Stimulated activated CD8-positive, alpha-beta memory T cell treated with anti-CD3 and anti-CD28 coated beads, Interleukin-7, amount 100 ng/mL, for 24 hours (primary cell): ENCODE data around the gene NCAPH2.
"Not testable (repeated sequence)": the region's sequence is repeated elsewhere in the genome, so short reads cannot be mapped to it uniquely, and the experiment has no call there.

Experiments used
- DNase-seq: peaks from one replicate; pipeline ENCODE4 v3.0.0-alpha.2; 2020; ENCODE audit warnings: low read depth

NCAPH2 gene

DNA sequence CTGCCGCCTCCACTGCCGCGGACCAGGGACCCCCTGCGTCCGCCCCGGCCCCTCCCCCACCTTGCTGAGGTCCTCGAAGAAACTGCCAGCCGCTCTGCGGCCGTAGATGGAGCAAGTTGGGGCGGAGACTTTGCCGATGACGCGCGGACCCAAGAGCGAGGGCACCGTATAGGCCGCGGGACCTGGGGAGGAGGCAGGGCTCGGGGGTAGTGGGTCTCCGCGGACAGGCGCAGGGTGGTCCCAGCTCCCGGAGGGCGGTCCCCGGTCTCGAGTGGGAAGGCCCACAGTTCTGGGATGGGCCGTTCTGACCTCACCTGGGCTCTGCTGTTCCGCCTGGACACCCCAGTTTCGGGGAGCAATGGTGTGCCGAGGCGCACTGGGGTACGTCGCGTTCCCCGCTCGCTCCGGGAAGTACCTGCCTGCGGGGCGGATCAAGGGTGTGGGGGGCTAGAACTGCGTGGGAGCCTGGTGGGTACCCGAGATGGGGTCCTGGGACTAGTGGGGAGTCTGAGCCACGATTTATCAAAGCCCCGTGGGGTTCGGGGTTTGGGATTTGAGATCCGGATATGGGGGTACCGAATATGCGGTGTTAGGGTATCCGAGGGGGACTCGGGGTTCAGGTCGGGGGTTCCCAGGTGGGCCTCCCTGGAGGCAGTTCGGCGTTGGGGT, 23.0 kb downstream of the NCAPH2 start:
- DNase-seq: peak; percentile 70

DNA sequence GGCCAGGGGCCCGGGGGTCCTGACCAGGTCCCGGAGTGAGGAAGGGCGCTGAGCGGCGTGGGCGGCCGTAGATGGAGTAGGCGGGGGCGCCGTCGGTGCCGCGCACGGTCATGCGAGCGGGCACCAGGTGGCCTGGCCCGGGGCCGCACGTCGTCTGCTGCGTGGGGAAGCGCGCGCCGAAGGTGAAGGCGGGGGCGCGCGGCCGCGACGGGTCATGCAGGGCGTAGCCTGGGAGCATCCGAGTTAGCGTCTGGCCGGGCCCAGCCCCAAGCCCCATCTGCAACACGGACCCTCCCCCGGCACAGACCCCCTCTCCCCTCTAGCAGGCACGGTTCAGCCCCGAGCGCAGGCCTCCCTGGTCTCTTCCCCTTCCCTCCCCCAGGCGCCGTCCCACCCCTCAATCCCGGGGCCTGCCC, 23.5 kb downstream of the NCAPH2 start:
- DNase-seq: peak; percentile 41

DNA sequence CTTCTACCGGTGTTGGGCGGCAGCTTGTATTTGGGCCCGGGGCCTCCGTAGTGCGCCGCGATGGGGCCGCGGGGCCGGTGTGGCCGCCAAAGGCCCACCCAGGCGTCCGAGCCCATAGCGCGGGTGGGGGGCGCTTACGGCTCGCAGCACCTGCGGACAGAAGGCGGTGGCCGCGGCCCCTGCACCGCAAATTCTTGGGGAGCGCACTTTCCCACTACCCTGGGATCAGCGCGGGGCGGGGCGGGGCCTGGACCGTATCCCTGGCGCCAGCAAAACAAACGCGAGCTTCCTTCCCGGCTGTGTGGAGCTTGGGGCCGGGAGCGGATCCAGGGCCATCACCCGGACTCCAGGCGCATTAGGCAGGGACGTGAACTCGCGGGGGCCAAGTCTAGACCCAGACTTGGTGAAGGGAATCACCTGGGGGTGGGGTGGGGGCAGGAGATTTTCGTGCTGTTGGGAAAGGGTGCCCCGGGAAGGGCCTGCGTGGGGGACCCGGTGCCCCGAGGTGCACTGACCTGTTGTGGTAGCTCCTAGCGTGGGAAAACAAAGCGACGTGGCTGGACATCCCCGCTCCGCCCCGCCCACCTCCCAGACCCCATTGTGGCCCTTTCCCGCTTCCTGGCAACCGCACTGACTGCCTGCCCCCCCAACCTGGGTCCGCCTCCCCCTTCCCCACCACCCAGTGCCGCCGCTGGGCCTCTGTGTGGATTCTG, 24.1 kb downstream of the NCAPH2 start:
- no peak for DNase-seq

DNA sequence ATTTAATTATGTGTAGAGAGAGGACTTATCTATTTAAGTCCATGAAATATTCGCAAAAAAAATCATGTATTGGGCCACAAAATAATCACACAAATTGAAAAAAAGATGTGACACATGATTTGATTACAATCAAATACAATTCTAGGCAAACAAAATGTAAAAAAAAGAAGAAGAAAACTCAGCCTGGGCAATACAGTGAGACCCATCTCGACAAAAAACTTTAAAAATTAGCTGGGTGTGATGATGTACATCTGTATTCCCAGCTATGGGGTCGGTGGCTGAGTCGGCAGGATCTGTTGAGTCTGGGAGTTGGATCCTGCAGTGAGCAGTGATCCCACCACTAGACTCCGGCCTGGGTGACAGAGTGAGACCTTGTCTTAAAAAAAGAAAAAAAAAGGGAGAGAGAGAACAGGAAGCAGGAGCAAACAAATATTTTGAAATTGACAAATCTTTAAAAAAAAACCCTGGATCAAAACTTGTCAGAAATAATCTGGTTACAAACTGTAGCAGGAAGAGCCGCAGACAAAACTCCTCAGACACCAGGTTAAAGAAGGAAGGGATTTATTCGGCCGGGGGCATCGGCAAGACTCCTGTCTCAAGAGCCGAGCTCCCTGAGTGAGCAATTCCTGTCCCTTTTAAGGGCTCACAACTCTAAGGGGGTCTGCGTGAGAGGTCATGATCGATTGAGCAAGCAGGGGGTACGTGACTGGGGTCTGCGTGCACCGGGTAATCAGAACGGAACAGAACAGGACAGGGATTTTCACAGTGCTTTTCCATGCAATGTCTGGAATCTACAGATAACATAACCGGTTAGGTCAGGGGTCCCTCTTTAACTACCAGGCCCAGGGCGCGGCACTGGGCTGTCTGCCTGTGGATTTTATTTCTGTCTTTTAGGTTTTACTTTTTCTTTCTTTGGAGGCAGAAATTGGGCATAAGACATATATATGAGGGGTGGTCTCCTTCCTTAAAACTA, 25.1 kb downstream of the NCAPH2 start:
- no peak for DNase-seq

DNA sequence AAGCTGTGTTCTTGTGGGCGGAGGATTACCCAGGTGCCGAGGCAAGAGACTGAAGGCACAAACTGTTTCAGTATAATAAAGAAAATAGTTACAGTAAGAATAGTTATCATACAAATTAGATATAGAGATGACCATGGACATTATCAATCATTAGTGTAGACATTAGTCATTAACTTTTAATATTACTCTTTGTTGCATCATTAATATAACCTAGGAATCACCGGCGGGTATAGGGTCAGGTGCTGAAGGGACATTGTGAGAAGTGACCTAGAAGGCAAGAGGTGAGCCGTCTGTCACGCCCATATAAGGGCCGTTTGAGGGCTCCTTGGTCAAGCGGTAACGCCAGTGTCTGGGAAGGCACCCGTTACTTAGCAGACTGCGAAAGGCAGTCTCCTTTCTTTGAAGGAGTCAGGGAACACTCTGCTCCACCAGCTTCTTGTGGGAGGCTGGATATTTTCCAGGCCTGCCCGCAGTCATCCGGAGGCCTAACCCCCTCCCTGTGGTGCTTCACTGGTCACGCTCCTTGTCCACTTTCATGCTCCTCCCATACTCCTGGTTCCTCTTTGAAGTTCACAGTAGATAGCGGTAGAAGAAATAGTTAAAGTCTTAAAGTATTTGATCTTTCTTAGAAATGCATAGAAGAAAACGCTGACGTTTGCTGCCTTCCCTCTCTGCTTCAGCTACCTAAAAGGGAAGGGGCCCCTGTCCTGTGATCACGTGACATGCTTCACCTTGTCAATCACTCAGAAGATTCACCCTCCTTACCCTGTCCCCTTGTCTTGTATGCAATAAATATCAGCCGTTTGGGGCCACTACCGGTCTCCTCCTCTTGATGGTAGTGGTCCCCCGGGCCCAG, 26.1 kb downstream of the NCAPH2 start:
- not testable (repeated sequence) for DNase-seq

DNA sequence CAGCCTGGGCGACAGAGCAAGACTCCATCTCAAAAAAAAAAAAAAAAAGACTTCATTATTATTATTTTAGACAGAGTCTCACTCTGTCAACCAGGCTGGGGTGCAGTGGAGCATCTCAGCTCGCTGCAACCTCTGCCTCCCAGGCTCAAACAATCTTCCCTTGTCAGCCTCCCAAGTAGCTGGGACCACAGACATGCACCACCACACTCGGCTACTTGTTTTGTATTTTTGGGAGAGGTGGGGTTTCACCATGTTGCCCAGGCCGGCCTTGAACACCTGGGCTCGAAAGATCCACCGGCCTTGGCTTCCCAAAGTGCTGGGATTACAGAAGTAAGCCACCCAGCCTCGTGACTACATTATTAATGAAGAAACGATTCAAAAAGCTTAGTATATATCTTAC, 27.1 kb downstream of the NCAPH2 start:
- DNase-seq: no peak

DNA sequence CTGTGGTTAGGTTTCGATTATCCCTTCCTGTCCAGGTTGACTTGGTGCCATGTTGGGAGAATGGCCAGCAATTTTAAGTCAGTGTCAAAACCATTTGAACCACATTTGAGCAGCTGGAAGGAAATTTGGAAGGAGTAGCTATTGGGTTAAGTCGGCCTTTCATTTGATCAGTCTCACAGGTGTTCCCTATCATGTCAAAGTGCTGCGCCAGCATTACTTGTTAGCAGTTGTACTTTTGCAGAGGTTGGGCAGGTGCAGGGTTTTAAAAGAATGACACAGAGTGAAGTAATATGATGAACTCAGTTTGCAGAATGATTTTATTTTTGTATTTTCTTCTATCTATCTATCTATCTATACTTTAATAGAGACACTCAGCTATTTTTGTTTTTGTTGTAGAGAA, 28.2 kb downstream of the NCAPH2 start:
- DNase-seq: no peak

DNA sequence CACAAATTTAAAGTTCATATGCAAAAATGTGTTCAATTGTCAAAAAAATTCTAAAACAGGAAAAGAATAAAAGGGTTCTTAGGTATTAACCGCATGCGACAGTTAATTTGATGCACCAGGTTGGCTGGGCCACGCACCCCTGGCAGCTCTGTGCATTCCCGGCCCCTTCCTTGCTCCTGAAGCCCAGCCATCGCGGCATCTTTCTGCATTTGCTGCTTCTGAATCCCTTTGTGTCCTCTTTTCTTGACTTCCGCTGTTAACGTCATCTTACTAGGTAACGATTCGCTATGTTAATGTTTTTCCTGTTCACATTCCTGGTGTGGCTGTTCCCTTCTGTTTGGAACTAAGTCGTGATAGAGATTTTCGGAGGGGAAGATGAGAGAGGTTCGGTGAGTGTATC, 29.7 kb downstream of the NCAPH2 start:
- no peak for DNase-seq

DNA sequence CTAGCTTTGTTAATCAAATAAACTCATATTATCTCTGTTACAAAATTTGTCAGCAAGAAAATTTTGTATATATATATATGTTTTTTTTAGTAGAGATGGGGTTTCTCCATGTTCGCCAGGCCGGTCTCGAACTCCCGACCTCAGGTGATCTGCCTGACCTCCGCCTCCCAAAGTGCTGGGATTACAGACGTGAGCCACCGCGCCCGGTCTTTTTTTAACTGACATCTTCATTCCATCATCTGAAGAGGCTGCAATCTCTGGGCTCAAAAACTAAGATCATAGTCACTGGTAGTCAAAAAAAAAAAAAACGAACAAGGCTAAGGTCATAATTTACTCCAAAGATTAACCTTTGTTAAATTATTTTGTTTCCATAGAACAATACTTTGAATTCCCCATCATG, 32.4 kb downstream of the NCAPH2 start:
- no peak for DNase-seq

DNA sequence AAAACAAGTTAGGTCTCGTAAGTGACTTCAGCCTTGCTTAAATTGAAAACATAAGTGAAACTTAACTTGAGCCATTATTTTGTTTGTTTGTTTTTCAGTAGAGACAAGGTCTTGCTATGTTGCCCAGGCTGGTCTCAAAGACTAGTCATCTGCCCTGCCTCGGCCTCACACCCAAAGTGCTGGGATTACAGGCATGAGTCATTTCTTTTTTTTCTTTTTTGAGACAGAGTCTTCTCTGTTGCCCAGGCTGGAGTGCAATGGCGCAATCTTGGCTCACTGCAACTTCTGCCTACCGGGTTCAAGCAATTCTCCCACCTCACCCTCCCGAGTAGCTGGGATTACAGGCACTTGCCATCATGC, 33.6 kb downstream of the NCAPH2 start:
- not testable (repeated sequence) for DNase-seq

DNA sequence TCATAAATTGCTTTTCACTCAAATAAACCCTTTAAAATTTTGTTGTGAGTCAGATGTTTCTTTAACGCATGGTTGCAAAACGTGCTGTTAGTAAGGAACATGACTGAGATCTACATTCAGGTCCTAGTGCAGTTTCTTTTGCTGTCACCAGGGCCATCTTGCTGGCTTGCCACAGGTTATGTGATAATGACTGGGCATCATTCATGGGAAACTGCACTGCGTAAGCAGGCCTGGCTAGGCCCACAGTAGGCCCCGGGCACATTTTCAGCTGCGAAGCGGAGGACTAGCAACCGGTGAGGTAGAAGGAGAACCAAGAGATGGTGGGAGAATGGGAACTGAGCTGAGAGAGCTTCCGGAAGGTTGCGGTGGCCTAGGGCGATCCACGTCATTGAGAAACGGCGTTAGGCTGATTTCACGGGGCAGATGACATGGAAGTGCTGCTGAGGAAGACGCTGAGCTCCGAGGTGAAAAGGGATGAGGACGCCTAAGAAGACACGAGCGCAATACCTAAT, 34.4 kb downstream of the NCAPH2 start:
- no peak for DNase-seq

DNA sequence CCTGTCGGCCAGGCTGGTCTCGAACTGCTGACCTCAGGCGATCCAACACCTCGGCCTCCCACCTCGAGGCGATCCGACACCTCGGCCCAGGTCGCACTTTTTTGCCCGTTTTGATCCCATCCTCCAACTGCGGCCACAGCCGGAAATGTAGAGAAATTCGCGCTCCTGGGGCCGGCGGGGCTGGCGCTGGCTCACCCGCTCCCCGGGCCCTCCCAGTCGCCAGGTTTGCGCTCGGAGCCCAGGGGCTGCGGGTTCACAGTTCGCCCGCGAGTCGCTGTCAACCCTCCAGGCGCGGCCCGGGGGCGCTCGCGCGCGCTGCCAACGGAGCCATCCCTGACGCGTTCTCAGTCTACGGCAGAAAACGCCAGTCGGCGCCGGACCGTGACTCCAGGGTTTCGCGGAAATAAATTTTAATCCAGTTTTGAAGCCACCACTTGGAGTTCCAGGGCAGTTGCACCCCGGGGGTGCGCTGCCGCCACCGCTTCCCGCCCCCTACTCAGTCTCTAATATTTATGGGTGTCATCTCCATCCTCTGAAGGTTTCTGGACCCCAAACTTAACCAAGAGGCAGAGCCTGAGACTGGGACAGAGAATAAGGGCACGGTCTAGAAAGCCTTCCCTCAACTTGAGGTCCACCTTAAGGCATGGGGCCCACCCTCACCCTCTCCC, 36.2 kb downstream of the NCAPH2 start:
- peak; percentile 63 for DNase-seq

DNA sequence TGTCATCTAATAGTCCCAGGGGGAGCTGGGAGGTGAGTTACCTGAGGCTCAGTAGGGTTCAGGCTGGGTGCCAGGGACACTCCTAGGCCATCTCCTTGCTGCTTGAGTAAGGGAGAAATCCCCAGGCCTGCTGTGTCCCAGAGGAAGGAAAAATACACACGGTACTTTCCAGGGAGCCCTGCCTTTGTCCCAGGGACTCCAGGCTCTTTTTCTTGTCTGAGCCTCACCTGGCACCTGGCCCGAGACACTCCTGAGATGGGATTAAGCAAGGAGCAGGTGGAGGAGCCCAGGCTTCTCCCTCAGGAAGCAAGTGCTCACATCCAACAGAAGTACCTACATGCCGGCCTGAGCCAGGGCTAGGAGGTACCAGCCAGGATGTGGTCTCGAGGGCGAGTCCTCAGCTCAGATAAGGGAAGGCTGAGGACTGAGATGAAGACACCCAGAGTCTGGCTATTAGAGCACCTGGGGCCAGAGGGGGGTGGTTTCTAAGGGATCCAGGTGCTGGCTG, 36.8 kb downstream of the NCAPH2 start:
- no peak for DNase-seq

DNA sequence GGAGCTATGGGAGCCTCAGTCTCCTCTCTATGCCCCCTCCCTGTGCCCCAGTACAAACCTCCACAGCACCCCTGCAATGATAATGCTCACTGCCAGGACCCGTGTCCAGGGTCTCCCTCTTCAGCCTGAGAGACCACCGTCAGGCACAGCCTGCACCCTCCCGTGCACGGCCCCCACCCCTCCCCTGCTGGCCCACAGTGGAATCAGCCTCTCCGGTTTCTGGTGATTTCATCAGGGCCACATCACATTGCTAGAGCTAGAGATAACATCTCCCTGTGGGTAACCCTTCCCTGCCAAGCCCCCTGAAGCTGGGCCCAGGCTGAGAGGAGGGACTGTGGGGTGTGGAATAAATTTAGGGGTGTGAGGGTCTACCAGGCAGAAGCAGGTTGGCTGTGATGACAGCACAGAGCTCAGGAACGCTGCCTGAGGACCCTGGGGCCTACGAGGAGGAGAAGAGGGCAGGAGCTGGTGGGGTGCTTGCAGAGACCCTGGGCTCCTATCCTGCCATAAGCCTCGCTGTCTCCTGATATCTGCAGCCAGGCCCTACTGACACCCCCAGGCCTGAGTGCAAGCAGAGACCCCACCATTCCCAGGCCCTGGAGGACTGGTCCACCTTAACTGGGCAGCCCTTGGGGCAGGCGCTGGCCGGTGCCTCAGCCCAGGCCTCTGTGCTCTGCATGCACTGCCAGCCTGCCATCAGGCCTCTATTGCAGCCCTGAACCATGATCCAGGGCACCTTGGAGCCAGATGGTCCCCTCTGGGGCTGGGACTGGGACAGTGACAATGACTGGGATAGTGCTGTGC, 37.7 kb downstream of the NCAPH2 start, which contains the start of gene KLHDC7B:
KLHDC7B (plus strand) TSS at position 378 of the 804 bp plus-strand sequence; CDS start at position 723, 345 bp downstream.
- no peak for DNase-seq

DNA sequence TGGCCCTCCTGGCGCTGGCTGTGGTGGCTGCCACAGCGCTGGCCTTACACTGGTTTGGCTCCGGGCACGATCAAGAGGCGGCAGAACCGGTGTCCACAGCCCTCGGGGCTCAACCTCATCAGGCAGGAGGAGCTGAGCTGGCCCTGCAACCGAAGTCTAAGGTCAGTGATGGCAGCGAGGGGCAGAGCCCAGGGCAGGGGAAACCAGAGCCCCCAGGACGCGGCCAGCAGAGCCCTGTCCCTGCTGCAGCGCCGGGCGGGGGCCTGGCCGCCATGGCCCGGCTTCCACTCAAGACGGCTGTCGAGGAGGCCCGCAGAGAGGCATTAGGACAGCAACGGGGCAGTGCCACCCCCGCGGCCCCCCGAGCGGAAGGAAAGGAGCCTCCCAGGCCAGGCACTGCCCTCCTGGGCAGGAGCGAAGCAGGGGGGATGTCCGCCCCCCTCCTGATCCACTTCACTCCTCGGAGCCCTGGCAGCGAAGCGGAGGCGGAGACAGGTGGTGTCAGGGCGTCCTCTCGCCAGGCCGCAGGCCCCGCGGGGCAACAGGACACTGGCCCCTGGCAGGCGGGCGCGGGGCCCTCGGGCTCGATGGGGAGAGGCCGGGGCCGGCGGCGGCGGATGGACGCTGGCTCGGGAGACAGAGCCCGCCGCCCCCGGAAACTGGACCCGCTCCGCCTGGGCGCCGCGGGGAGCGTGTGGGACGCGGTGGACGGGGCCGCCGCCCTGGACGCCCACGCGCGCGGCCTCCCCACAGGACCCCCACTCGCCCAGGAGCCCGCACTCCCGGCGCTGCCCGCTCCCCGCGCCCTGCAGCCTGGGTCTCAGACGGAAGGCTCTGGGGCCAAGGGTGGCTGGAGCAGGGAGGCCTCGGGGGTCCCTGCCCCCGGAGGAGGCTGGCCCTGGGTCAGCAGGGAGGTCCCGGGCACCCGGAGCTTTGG, 38.6 kb downstream of the NCAPH2 start:
- no peak for DNase-seq

DNA sequence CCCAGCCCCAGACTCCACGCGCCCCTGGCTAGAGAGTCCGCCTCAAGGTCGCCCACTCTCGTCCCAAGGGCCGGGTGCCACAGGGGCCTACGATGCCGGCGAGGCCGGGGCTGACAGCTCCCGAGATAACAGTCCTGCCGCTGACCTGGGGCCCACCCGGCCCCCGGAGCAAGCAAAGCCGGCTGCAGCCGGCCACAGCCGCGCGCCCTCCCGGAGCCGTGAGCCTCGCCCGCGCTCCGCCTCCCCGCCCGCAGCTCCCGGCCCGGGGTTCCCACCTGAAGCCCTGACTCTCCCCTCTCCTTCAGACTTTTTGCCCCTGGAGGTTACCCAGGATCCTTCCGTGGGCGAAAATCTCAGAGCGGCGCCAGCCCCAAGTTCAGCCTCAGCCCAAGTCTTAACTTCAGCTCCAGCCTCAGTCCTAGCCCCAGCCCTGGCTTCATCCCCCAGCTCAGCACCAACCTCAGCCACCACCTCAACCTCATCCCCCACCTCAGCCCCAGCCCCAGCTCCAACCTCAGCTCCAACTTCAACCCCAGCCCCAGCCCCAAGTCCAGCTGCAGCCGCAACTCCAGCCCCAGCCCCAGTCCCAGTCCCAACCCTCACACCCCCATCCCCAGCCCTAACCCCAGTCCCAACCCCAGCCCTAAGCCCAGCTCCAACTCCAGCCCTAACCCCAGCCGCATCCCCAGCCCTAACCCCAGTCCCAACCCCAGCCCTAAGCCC, 39.4 kb downstream of the NCAPH2 start:
- no peak for DNase-seq

DNA sequence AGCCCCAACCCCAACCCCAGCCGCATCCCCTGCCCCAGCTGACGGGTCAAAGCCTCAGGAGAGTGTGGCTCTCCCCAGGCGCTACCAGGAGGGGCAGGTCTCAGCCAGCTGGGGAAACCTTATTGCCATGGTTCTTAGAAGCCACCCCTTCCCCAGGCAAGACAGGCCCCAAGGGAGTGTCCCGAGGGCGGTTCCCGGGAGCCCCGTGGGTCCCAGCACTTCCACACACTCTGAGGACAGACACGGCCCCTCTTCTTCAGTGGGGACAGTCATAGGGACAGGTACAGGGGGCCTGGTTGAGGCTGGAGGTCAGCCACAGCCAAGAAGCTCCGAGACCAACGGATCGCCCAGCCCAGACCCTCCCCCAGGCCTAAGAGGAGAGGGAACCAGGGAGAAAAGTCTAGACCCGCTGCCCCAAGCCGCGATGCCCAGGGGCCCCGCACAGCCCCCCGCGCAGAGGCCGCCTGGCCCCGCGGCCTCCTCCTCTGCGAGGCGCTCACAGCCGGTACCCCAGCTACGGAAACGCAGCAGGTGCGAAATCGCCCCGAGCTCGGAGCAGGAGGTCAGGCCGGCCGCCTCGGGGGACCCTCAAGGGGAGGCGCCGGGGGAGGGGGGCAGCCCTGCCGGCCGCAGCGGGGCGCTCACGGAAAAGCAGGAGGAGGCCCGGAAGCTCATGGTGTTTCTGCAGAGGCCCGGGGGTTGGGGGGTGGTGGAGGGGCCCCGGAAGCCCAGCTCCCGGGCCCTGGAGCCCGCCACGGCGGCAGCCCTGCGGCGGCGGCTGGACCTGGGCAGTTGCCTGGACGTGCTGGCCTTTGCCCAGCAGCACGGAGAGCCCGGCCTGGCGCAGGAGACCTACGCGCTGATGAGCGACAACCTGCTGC, 40.3 kb downstream of the NCAPH2 start:
- DNase-seq: no peak
